Endothelial cell (in vitro differentiated cells): Measurements from ENCODE around the gene CAV1. TPM values are rescaled to one million over a fixed set of nuclear protein-coding genes. Genes with fewer than 3 reads are reported as not detected.

Source experiments
- DNase-seq: peaks from one replicate; pipeline ENCODE4 v3.0.0; 2021; ENCODE audit warnings: low spot score
- H3K27ac Mint-ChIP-seq: one replicate; pipeline ENCODE4 v1.8.0; 2021; ENCODE audit warnings: mixed read lengths, inconsistent platforms; ENCODE audit not compliant: unreplicated experiment
- H3K27me3 Mint-ChIP-seq: one replicate; pipeline ENCODE4 v1.8.0; 2021; ENCODE audit warnings: mild to moderate bottlenecking, moderate library complexity, mixed read lengths, inconsistent platforms; ENCODE audit not compliant: unreplicated experiment
- H3K36me3 Mint-ChIP-seq: one replicate; pipeline ENCODE4 v1.8.0; 2021; ENCODE audit warnings: mild to moderate bottlenecking, low read depth, mixed read lengths, inconsistent platforms; ENCODE audit not compliant: unreplicated experiment
- H3K4me1 Mint-ChIP-seq: one replicate; pipeline ENCODE4 v1.8.0; 2021; ENCODE audit warnings: mild to moderate bottlenecking, mixed read lengths, inconsistent platforms; ENCODE audit not compliant: unreplicated experiment
- H3K4me3 Mint-ChIP-seq: one replicate; pipeline ENCODE4 v1.8.0; 2021; ENCODE audit warnings: mild to moderate bottlenecking, mixed read lengths, inconsistent platforms; ENCODE audit not compliant: unreplicated experiment
- H3K9me3 Mint-ChIP-seq: one replicate; pipeline ENCODE4 v1.8.0; 2021; ENCODE audit warnings: mixed read lengths, inconsistent platforms; ENCODE audit not compliant: unreplicated experiment
- CTCF ChIP-seq: fragments of 200-600 bp; sonication (generic); IDR thresholded peaks from one replicate; pipeline ENCODE4 v1.5.0; 2021; ENCODE audit warnings: antibody characterized with exemption; ENCODE audit not compliant: unreplicated experiment
- total RNA-seq: library from RNA; stranded (reverse); fragmentation: NEBNext Ultra II Directional; extraction: Animal tissue kit (Norgen Biotek cat#: 25700); gene quantifications from one replicate; pipeline ENCODE4 v1.2.1, GENCODE V29; 2021; ENCODE audit not compliant: unreplicated experiment

CAV1 gene
- total RNA-seq, 1 donor from 2014 or later = 48.2 TPM

GRCh38 chr7:116576350-116577319 lies 51.8 kb downstream of the CAV1 start:
- Mint-ChIP-seq H3K27ac (no peak overlapping the region), H3K4me1 (peaks cover 17% of the 10 kb centered on the region), H3K36me3 (no peaks in the 10 kb centered on the region), H3K27me3 (peaks cover 2% of the 10 kb centered on the region), H3K9me3 (no peaks in the 10 kb centered on the region), H3K4me3 (no peak overlapping the region)
- no peak for TF ChIP-seq CTCF
- no peak for DNase-seq

- Mint-ChIP-seq H3K36me3 (no peaks in the 10 kb centered on the region), H3K4me1 (peaks cover 17% of the 10 kb centered on the region), H3K27me3 (peaks cover 2% of the 10 kb centered on the region), H3K27ac (no peak overlapping the region), H3K9me3 (no peaks in the 10 kb centered on the region), H3K4me3 (no peak overlapping the region)
- no peak for DNase-seq
- no peak for TF ChIP-seq CTCF
Measured at GRCh38 chr7:116577320-116577871, 52.6 kb downstream of the CAV1 start.

- peaks cover under 1% of the 10 kb centered on the region for H3K27me3 Mint-ChIP-seq
- no peaks in the 10 kb centered on the region for H3K9me3 Mint-ChIP-seq
- no peak for TF ChIP-seq CTCF
- no peak overlapping the region for H3K27ac Mint-ChIP-seq
- no peaks in the 10 kb centered on the region for H3K36me3 Mint-ChIP-seq
- H3K4me3 Mint-ChIP-seq = no peak overlapping the region
- no peak for DNase-seq
- H3K4me1 Mint-ChIP-seq = peaks cover 14% of the 10 kb centered on the region
Measured at GRCh38 chr7:116578526-116578925, 53.7 kb downstream of the CAV1 start.

GRCh38 chr7:116579322-116579721 lies 54.5 kb downstream of the CAV1 start:
- Mint-ChIP-seq H3K4me1 (peaks cover 6% of the 10 kb centered on the region), H3K27me3 (no peaks in the 10 kb centered on the region), H3K9me3 (no peaks in the 10 kb centered on the region), H3K36me3 (no peaks in the 10 kb centered on the region), H3K27ac (no peak overlapping the region), H3K4me3 (no peak overlapping the region)
- TF ChIP-seq CTCF = no peak
- no peak for DNase-seq

- DNase-seq = no peak
- no peaks in the 10 kb centered on the region for H3K36me3 Mint-ChIP-seq
- no peak for TF ChIP-seq CTCF
- no peak overlapping the region for H3K4me3 Mint-ChIP-seq
- H3K27ac Mint-ChIP-seq = no peak overlapping the region
- H3K4me1 Mint-ChIP-seq = peaks cover under 1% of the 10 kb centered on the region
- H3K9me3 Mint-ChIP-seq = no peaks in the 10 kb centered on the region
- no peaks in the 10 kb centered on the region for H3K27me3 Mint-ChIP-seq
Measured at GRCh38 chr7:116579835-116580234, 55.0 kb downstream of the CAV1 start.
